ENCODE results near the gene CHCHD6. TPM values are rescaled to one million over a fixed set of nuclear protein-coding genes. Genes with fewer than 3 reads are reported as not detected.

Gene CHCHD6
- total RNA-seq, 4 donors from 2014 or later: 13.4 to 22.0 (median 16.1) TPM

GRCh38 chr3:127004641-127005397, 300.8 kb downstream of the CHCHD6 start:
- no peak overlapping the region for H3K27ac ChIP-seq
- no peak overlapping the region for H3K4me3 ChIP-seq
- H3K9me3 ChIP-seq: no peaks in the 10 kb centered on the region
- no peak for DNase-seq (ENCODE audit: low spot score in 2 of 2)
- peaks cover 58% of the 10 kb centered on the region for H3K4me1 ChIP-seq
- no peaks in the 10 kb centered on the region for H3K27me3 ChIP-seq
- no peak for TF ChIP-seq EP300 (IDR thresholded peaks at IDR 0.05)
- TF ChIP-seq POLR2A (IDR thresholded peaks at IDR 0.05): no peak
- TF ChIP-seq CTCF (IDR thresholded peaks at IDR 0.05): no peak
- TF ChIP-seq POLR2AphosphoS5 (IDR thresholded peaks at IDR 0.05): no peak
- peaks cover 19% of the 10 kb centered on the region for H3K36me3 ChIP-seq
- 93% methylated on average over 16 of the region's 32 CpGs for WGBS

GRCh38 chr3:127005864-127006500, 301.9 kb downstream of the CHCHD6 start:
- TF ChIP-seq POLR2A (IDR thresholded peaks at IDR 0.05) (no peak), CTCF (IDR thresholded peaks at IDR 0.05) (no peak), EP300 (IDR thresholded peaks at IDR 0.05) (no peak), POLR2AphosphoS5 (IDR thresholded peaks at IDR 0.05) (no peak)
- peaks cover 31% of the 10 kb centered on the region for H3K36me3 ChIP-seq
- H3K27ac ChIP-seq: no peak overlapping the region
- no peak overlapping the region for H3K4me3 ChIP-seq
- WGBS: 70% methylated on average over 5 of the region's 17 CpGs
- H3K27me3 ChIP-seq: no peaks in the 10 kb centered on the region
- H3K4me1 ChIP-seq: peaks cover 47% of the 10 kb centered on the region
- DNase-seq (ENCODE audit: low spot score in 2 of 2): no peak
- no peaks in the 10 kb centered on the region for H3K9me3 ChIP-seq

GRCh38 chr3:127006781-127007436, 302.9 kb downstream of the CHCHD6 start:
- Histone ChIP-seq H3K36me3 (peaks cover 37% of the 10 kb centered on the region), H3K27ac (no peak overlapping the region), H3K4me3 (no peak overlapping the region), H3K4me1 (peaks cover 43% of the 10 kb centered on the region), H3K27me3 (no peaks in the 10 kb centered on the region), H3K9me3 (no peaks in the 10 kb centered on the region)
- WGBS: 86% methylated on average over 6 of the region's 8 CpGs
- no peak for TF ChIP-seq POLR2A (IDR thresholded peaks at IDR 0.05)
- no peak for TF ChIP-seq POLR2AphosphoS5 (IDR thresholded peaks at IDR 0.05)
- no peak for TF ChIP-seq EP300 (IDR thresholded peaks at IDR 0.05)
- no peak for TF ChIP-seq CTCF (IDR thresholded peaks at IDR 0.05)
- no peak for DNase-seq (ENCODE audit: low spot score in 2 of 2)

- H3K27ac ChIP-seq: no peak overlapping the region
- H3K36me3 ChIP-seq: peaks cover 51% of the 10 kb centered on the region
- no peak for TF ChIP-seq EP300 (IDR thresholded peaks at IDR 0.05)
- TF ChIP-seq POLR2A (IDR thresholded peaks at IDR 0.05): no peak
- no peak for TF ChIP-seq POLR2AphosphoS5 (IDR thresholded peaks at IDR 0.05)
- TF ChIP-seq CTCF (IDR thresholded peaks at IDR 0.05): no peak
- peaks cover 32% of the 10 kb centered on the region for H3K4me1 ChIP-seq
- no peaks in the 10 kb centered on the region for H3K27me3 ChIP-seq
- H3K4me3 ChIP-seq: no peak overlapping the region
- no peaks in the 10 kb centered on the region for H3K9me3 ChIP-seq
- WGBS: 80% methylated on average over 8 of the region's 10 CpGs
- DNase-seq (ENCODE audit: low spot score in 2 of 2): no peak
Measured at GRCh38 chr3:127008236-127008635, 304.2 kb downstream of the CHCHD6 start.

GRCh38 chr3:127009531-127009930, 305.5 kb downstream of the CHCHD6 start:
- WGBS: 70% methylated on average over 10 of the region's 10 CpGs
- TF ChIP-seq POLR2A (IDR thresholded peaks at IDR 0.05) (no peak), CTCF (IDR thresholded peaks at IDR 0.05) (no peak), POLR2AphosphoS5 (IDR thresholded peaks at IDR 0.05) (no peak), EP300 (IDR thresholded peaks at IDR 0.05) (no peak)
- Histone ChIP-seq H3K36me3 (peaks cover 64% of the 10 kb centered on the region), H3K4me3 (no peak overlapping the region), H3K27me3 (no peaks in the 10 kb centered on the region), H3K9me3 (no peaks in the 10 kb centered on the region), H3K27ac (no peak overlapping the region), H3K4me1 (peaks cover 20% of the 10 kb centered on the region)
- no peak for DNase-seq (ENCODE audit: low spot score in 2 of 2)
